ENCODE results near the gene BTG2.

Gene BTG2

DNA sequence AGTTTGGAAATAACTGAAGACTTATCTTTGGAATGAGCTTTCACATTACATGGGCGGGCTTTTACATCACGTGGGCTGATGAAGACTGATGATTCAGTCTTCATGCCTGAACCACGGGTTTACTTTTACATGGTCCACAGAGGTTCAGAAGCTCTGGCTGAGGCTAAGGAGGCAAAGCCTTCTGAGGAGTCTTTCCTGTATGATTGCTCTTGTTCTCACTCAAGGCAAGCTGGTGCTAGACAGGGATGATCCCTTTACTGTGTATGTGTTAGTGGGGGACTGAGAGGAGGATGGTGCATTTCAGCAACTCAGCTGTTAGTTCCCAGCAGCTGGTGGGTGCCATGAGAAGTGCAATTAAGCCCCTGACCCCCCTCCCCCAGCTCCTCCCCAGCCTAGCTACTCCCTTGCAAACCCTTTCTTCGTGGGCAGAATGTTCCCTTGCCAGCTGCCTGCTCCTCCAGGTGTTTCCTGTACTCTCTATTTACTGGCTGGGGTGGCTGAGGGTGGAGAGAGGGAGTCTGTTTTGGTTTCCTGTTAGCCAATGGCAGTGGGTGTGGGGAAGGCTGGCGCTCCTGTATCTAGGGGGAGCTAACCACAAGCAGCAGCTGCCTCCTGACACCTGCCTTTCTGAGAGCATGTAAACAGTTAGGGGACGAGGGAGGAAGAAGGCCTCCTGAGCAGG is 15.4 kb downstream of the BTG2 start:
- DNase-seq: peak; percentile 99

DNA sequence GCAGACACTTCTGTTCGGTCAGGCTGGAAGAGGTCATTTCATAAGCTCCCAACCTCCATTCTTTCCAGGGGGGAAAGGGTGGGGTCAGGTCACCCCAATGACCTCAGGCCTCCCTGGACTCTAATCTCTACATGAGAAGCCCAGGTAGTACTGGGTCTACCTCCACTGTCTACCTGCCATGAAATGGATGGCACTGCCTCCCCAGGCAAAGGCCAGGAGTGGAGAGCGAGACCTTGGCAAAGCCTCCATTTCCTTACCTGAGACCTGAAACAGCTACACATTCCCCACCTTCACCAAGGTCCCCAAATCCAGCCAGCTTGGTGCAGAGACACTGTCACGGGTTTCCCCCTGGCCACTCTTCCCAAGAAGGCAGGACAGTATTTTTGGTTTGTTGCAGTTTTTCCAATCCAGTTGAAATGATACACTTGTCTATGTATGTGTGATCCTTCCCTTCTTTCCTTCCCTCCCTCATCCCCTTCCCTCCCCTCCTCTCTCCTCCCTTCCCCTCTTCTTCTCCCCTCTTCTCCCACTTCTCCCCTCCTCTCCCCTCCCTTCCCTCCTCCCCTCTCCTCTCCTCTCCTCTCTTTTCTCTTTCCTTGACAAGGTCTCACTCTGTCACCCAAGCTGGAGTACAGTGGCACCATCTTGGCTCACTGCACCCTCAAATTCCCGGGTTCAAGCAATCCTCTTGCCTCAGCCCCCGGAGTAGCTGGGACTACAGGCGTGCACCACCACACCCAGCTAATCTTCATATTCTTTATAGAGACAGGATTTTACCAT is 16.1 kb downstream of the BTG2 start:
- DNase-seq: no peak

DNA sequence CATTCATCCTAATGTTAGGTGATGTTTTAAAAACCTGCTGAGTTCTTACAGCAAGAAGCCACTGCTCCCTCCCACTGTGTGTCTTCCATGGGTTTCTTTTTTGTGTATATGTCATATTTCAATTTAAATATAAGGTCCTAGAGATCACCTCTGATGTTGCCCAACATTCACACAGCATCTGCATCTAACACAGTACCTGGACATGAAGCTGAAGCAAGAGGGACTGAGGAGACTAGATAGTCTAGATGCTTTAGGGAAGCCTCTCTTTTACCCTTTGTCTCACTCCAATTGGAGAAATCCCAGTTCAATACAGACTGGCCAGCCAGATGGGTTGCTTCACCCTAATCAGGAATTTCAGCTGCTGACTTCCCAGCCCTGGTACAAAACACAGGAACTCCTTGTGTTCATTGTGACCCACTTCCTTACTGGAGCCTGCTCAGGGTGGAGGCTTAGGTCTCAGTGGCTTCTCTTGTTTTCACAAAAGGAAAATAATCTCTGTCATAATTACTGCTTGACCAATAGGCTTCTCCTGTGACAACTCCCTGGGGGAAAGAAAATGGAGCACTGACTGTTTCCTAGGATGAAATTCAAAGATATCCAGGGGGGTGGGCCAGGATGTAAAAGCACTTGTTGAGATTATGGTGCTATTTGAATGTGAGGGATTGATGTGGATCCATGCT is 17.3 kb downstream of the BTG2 start:
- peak; percentile 93 for DNase-seq

DNA sequence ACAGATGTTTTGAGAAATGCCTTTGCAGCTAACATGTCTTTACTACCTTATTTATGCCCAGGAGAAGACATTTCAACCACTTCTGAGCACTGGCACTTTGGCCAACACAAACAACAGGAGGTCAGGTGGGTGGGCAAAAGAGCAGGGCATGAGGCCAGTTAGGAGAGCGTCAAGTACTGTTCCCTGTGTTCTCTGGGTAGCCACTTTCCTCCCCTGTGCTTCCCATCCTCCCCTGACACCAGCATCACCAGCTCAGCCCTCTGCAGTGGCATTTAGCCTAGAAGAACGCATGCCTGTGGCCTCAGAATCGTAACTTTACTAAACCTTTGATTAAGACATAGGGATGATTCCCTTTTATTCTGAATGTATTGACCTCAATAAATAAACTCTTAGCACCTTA is 18.3 kb downstream of the BTG2 start:
- no peak for DNase-seq

DNA sequence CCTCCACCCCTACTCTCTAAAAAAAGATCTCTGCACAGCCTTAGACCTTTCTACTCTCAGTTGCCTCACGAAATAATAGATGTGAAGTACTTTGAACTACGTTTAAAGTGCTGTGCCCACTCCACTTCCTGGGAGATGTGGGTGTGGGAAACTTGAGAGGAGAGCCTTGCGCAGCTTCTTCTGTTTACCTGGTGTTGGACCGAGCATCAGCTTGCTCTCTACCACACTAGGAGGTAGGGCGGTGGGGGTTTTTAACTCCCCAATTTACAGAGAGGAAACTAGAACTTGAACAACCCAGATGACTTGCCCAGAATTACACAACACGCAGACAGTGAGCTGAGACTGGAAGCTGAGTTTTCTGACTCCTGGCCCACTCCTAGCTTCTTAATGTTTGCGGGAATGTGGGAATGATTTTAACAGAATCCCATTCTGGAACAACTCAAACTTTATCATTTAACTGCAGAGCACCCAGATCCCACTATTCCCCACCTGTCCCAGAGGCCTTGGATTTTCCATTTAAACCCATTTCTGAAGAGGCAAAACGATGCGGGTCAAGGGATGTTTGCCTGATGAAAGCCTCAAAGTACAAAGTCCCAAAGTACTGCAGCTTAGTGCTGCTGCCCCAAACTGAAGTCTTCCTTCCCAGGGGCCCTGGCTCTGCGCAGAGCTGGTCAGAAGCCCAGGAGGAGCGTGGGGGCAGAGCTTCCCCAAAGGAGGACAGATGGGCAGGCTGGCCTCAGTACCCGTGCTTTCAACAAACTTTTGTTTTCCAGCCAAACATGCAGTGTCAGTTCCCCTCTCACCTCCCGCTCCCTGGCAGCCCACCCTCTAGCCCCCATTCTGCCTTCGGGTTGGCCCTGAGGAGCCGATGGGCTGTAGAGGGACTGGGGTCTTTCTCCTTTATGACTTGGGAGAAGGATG is 19.0 kb downstream of the BTG2 start:
- peak; percentile 68 for DNase-seq

DNA sequence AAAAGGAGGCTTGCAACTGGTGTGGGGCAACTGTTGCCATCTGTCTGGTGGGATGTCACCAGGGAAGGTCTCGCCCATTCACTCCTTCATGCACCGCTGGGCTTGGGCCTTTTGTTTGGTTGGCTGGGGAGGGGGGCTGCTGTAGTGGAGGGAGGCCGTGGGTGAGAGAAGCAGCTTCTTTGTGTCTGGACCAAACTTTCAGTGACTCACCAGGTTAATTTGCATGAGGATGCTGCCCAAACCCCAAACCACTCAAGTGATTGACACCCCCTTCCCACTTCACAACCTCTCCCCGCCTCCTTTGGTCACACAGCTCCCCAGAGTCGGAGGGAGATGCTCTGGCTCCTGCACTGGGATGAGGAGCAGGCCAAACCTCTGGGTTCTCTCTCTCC is 19.7 kb downstream of the BTG2 start:
- peak; percentile 94 for DNase-seq

DNA sequence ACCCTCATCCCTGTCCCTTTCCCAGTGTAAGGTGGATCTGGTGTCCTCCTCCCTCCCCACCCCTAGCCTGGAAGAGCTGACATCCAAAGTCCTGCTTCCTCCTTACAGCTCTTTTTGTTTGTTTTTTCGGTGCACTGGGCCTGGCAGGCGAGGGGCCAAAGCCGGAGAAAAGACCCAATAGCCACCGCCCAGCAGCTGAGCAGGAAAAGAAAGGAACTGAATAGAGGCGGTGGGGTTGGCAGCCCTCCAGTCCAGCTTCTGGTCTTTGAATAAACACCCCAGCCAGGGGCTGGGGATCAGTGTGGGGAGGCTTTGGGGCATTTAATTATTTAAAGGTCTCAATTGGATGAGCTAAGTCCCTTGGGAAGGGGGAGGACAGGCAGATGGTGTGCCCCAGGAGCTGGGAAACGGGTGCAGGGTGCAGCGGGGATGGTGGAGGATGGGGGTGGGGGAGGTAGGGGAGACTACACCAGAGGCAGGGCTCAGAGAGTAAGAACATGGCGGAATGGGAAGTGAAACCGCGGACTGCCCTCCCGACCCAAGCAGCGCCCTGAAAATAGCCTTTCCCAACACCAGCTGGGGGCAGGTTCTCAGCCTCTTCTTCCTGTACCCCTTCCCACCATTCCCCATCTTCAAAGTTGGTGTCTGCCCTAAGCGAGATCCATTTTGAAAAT is 20.2 kb downstream of the BTG2 start:
- peak; percentile 100 for DNase-seq

DNA sequence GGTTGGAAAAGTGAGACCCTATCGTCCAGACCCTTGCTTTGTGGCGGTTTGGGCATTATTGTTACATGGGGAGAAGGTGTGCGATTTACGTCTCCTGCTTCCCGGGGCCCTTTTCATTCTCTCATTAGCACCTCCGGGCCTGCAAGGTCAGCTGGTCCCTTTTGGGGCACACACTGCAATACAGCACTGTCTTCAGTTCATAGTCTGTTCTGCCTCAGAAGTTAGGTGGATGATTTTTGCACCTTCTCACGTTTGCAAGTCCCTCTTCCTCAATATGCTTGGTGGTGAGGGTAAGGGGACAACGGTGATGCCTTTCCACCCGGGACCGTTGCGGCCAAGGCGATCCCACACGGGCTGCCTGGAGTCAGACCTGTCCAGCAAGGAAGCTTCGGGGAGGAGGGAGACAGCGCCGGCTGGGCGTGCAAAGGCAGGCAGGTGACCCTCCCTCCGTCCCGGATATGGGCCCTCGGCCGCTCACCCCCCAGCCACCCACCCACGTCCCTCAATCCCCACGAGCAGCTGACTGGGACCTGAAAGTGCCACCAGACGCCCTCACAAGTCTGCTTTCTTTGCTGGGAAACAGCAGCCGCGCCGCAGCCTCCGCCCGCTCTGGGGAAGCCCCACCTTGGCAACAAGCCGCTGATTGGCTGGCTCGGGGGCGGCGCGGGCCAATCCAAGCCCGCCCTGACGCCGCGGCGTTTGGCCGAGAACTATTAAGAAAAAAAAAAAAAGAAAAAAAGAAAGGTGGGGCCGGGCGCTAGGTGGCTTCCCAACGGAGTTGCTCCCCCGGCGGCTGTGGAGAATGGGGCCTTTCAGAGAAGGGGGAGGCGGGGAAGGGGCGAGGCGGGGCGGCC is 21.7 kb downstream of the BTG2 start:
- DNase-seq: peak; percentile 99

DNA sequence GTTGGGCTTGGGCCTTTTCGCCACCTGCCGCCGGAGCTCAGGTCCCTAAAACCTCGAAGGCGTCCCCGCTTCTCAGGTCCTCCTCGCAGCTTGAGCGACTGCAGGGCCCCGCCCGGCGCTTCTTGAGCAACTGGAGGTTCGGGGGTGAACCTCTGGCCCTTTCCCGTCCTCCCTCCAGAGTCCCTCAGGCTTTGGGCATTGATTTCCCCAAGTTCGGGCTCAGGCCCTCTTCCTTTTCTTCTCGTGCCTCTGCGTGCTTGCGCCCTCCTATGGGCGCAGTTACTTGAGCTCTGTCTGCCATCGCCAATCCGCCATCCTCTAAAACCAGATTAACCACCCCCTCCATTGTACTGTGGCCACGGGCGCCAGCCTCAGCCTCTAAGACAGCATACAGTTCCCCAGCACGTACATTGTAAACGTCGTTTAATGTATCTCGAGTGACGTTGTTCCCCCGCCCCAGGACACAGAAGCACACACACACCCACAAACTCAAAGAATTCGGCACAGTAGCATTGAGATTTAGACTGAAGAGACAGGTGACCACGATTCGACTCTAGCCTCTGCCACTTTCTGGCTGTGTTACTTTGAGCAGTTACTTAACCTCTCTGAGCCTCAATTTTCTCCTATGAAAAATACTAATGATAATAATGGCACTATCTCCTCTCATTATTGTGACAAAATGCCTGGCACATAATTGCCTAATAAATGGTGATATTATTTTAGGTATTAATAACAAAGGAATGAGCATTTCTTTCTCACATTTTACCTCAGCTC is 22.6 kb downstream of the BTG2 start:
- DNase-seq: peak; percentile 98

DNA sequence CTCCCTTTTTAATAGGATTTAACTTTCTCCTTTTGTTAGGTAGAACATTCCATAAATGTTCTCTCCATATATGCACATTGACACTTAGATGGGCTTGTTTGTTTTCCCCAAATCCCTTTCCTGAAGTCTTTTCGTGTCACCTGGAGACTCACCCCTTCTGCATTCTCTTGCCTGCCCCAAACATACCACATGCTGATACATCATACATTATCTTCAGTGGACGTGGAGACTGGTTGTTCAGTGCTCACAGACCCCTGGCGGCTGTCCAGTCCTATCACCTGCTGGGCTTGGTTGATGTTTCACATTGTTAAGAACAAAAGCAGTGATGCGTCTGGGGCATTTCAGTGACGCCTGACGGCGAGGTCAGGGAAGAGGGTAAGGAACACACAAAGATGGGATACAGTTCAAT is 23.4 kb downstream of the BTG2 start:
- DNase-seq: peak; percentile 98

DNA sequence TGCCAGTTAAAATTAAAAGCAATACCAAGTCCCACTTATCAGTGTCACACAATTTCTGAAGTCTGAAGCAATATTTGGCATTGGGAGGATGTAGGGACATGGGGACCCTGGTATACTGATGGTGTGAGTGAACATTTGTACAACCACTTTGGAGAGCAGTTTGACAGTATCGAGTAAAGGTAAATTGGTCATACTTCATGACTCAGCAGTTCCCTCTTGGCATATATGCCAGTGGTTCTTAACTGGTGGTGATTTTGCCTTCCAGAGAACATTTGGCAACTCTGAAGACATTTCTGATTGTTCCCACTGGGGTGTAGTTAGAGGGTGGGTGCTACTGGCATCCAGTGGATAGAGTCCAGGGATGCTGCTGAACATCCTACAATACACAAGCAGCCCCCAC is 25.9 kb downstream of the BTG2 start:
- DNase-seq: no peak

DNA sequence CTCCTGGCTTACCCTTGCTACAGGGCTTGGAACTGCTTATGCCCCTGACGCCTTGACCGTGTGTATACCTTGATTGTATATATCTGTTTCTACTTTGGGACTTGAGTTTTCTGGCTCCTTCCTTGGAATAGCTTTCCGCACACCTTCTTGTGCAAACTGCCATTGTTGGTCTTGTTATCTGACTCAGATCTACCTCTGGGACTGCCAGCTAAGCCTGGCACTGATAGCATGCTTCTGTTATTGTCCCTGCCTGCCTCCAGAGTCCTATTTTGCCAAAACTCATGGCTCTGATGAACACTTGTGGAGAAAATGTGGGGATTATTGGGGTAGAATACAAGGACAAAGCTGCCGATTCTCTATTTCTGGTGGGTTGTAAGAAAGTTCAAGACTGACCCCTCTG is 30.2 kb downstream of the BTG2 start:
- no peak for DNase-seq

DNA sequence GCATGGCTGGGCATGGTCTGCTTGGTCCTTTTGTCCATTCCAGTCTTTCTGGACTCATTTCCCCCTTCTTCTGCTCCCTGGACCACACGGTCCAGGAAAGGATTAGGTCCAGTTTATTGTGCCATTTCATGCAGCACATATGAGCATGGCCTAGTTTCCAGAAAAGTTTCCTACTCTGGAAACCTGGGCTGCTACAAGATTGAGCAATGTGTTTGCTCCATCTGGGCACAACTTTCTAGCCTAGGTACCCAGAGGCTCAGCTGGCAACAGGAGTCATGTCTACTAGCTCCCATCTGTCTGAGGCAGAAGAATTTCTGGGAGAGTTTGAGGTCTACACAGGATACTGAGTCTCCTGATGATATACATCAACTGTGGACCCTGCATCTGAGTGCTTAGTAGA is 30.8 kb downstream of the BTG2 start:
- DNase-seq: no peak

DNA sequence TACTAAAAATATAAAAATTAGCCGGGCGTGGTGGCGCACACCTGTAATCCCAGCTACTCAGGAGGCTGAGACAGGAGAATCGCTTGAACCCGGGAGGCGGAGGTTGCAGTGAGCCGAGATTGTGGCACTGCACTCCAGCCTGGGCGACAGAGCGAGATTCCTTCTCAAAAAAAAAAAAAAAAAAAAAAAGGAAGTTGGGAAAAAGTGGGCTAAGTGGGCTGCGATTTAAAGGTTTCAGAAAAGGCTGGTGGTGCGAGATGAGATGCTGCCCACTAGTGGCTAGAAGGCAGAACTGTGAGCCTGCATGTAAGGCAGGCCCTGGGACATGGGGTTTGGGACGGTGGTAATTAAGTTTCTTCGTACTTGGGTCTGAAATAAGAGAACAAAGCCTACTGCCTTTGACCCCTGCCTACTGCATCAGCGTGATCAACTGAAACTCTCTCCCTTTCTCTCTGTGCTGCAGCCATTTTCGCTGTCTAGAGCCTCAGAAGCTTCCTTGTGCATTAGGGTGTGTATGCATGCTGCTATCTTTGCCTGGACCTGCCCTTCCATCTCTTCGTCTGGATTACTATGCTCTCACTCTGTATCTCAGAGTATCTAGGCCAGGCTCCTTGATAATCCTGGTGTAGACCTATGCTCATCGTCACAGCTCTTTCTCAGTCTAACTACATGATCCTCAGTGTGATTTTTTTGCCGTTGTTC is 33.2 kb downstream of the BTG2 start:
- peak; percentile 81 for DNase-seq

DNA sequence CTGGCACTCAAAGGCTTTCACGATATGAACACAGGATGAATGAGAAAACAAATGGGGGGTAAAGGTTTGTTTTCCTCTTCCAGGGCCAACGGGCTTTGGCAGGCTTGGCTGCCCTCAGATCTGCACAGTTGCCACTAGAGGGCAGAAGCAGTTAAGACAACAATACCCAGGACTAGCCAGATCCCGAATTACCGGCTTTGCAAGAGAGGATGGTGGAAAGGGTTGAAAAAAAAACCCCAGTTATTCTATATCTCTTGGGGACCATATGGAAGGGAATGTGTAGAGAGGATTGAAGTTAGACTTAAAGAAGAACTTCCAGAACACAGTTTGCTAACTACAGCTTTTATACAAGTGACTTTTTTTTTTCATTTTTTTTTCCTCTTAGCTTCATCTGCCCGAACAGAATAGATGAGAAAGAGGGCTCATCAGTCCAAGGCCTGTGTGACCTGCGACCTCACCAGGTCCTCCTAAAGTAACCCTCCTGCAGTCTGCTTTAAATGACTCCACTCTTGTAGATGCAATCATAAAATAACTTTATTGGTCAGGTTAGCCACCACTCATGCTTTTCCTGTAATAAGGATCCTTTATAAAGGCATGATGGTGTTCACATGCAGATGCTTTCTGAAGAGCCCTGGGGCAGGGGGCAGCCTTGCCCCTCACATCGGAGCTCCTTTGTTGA is 34.9 kb downstream of the BTG2 start:
- peak; percentile 96 for DNase-seq

DNA sequence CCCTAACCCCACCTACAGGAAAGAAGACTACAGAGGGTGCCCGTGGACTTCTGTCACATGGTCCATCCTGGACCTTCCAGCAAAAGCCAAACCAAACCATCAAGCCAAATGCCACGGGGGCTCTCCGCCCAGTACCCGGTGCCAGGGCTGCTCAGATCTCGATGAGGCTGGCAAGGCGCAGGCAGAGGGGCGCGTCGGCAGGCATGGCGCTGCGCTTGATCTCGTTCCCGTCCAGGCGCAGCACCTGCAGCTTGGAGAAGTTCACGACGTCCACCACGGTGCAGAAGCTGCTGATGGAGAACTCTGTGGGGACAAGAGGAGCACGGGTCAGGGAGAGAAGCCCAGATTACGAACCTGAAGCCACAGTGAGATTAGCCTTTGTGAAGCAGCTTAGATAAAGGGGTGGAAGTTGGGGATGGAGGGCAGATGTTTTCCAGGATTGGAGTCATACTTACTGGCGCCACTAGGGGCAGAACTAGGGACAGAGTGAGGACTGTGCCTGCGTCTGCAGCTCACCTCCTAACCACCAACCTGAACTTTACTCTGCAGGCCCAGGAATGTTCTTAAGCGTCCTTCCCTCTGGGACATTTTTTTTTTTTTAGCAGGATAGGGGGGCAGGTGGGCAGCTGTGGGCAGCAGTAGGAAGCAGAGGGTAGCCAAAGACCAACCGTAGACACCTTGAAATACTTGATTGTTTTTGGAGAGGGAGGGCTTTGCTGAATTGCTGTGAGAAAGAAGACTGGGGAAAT is 37.0 kb downstream of the BTG2 start:
- DNase-seq: peak; percentile 83

DNA sequence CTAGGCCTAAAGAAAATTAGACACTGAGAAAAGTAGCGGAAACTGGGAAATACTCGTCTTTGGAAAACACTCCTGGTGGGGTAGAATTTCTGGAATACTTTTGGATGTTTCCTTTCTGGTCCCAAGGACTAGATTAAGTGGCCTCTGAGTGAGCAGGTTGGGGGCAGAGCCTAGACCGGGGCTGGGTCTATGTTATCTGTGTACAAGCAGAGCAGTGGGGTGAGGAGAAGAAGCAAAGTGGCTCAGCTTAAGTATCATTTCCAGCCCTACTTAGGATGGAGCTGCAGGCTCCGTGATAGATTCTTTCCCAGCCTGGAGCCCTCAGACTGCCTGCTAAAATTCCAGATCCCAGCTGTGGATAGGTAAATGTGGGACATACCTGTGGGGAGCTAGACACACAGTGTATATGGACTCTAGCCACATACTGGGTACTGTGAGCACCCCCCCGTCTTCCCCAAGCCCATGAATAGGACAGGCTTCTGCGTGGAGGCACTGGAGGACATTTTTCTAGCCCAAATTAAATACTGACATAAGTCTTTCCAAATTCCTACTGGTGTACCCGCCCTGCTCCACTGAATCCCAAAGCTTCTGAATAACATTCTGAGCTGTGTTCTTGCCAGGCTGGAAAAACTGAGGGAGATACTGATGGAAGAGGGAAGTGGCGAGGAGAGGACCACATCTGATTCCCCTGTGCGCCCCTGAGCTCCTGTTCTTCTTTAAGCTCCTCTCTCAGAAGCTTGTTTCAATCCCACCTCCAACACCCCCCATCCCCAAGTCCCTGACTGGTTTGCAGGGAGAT is 38.8 kb downstream of the BTG2 start:
- no peak for DNase-seq

Data from NCI-H69 (cell line).